HepG2 (cell line): Measurements from ENCODE around the gene GRAP. TPM values are rescaled to one million over a fixed set of nuclear protein-coding genes. Genes with fewer than 3 reads are reported as not detected.

Experiments used
- DMAP1 ChIP-seq: IDR thresholded peaks from 2 replicates; pipeline ENCODE4 v1.6.1; 2016
- HIVEP1 ChIP-seq: sonication (generic); formaldehyde crosslinking; IDR thresholded peaks from 2 replicates; pipeline ENCODE4 v1.4.0; 2020; ENCODE audit warnings: mild to moderate bottlenecking, missing genetic modification reagents
- HNRNPK ChIP-seq: fragments of 200-400 bp; formaldehyde crosslinking; IDR thresholded peaks from 2 replicates; pipeline ENCODE4 v1.6.1; 2018; ENCODE audit warnings: low read length, low read depth, moderate library complexity, mild to moderate bottlenecking; ENCODE audit not compliant: poor library complexity, severe bottlenecking
- HNRNPLL ChIP-seq: fragments of 200-400 bp; formaldehyde crosslinking; IDR thresholded peaks from 2 replicates; pipeline ENCODE4 v1.6.1; 2017; ENCODE audit warnings: mild to moderate bottlenecking, low read depth, low read length; ENCODE audit not compliant: poor library complexity, severe bottlenecking
- MTF1 ChIP-seq: sonication (generic); formaldehyde crosslinking; IDR thresholded peaks from 2 replicates; pipeline ENCODE4 v1.5.0; 2020; ENCODE audit warnings: missing genetic modification reagents
- NAIF1 ChIP-seq: sonication (generic); formaldehyde crosslinking; IDR thresholded peaks from 2 replicates; pipeline ENCODE4 v1.5.0; 2020; ENCODE audit warnings: mild to moderate bottlenecking, missing genetic modification reagents, borderline replicate concordance
- NCOA2 ChIP-seq: sonication (generic); formaldehyde crosslinking; IDR thresholded peaks from 2 replicates; pipeline ENCODE4 v1.8.0; 2022; ENCODE audit warnings: inconsistent platforms
- NRL ChIP-seq: sonication (generic); formaldehyde crosslinking; IDR thresholded peaks from 2 replicates; pipeline ENCODE4 v1.5.0; 2020; ENCODE audit warnings: missing genetic modification reagents, mild to moderate bottlenecking, moderate library complexity, borderline replicate concordance
- RFXAP ChIP-seq: sonication (generic); formaldehyde crosslinking; IDR thresholded peaks from 2 replicates; pipeline ENCODE4 v1.4.0; 2020; ENCODE audit warnings: missing genetic modification reagents, borderline replicate concordance
- RXRA ChIP-seq: sonication (generic); formaldehyde crosslinking; IDR thresholded peaks from 2 replicates; pipeline ENCODE4 v1.5.1; 2020; ENCODE audit warnings: missing genetic modification reagents
- SP1 ChIP-seq, 2 experiments: fragments of 450-650 bp in 1 of 2; sonication (generic) in 1 of 2; formaldehyde crosslinking in 1 of 2; IDR thresholded peaks; 2 replicates each; pipeline versions ENCODE4 v1.4.0 to v1.6.1; 2016 to 2020; ENCODE audit warnings: missing genetic modification reagents in 1 of 2
- YEATS4 ChIP-seq: sonication (generic); formaldehyde crosslinking; IDR thresholded peaks from 2 replicates; pipeline ENCODE4 v1.4.0; 2020; ENCODE audit warnings: missing genetic modification reagents, borderline replicate concordance
- ZNF160 ChIP-seq: sonication (generic); formaldehyde crosslinking; IDR thresholded peaks from 2 replicates; pipeline ENCODE4 v1.8.0; 2022; ENCODE audit warnings: mild to moderate bottlenecking, inconsistent platforms, missing genetic modification reagents
- ZNF543 ChIP-seq: sonication (generic); formaldehyde crosslinking; IDR thresholded peaks from 2 replicates; pipeline ENCODE4 v1.4.0; 2020; ENCODE audit warnings: mild to moderate bottlenecking, missing genetic modification reagents
- ZNF556 ChIP-seq: sonication (generic); formaldehyde crosslinking; IDR thresholded peaks from 2 replicates; pipeline ENCODE4 v1.4.0; 2020; ENCODE audit warnings: mild to moderate bottlenecking, missing genetic modification reagents, borderline replicate concordance
- ZNF558 ChIP-seq: sonication (generic); formaldehyde crosslinking; IDR thresholded peaks from 2 replicates; pipeline ENCODE4 v1.9.0; 2022; ENCODE audit warnings: mild to moderate bottlenecking, missing genetic modification reagents, borderline replicate concordance
- ZNF713 ChIP-seq: sonication (generic); formaldehyde crosslinking; IDR thresholded peaks from 2 replicates; pipeline ENCODE4 v1.4.0; 2020; ENCODE audit warnings: mild to moderate bottlenecking, missing genetic modification reagents
- ZNF768 ChIP-seq: sonication (generic); formaldehyde crosslinking; IDR thresholded peaks from 2 replicates; pipeline ENCODE4 v1.4.0; 2020; ENCODE audit warnings: missing genetic modification reagents
- polyA plus RNA-seq, 8 experiments: library from polyadenylated mRNA; depleted of rRNA in 3 of 8; stranded (reverse) in 7 of 8; unstranded in 1 of 8; fragments of >200 nt; fragmentation: Illumina TruSeq in 4 of 8; extraction: Trizol in 4 of 8; gene quantifications; 2 replicates each; pipeline versions ENCODE4 v1.2.1 to v1.2.3, GENCODE V29; 2011 to 2016; ENCODE audit warnings: low read depth in 4 of 8, missing spikeins in 1 of 8, mixed read lengths in 1 of 8; ENCODE audit not compliant: insufficient read depth in 1 of 8
- total RNA-seq, 5 experiments: library from RNA; depleted of rRNA; stranded (reverse); fragments of >200 nt; fragmentation: Illumina TruSeq; extraction: Trizol; gene quantifications; 2 replicates each; pipeline ENCODE4 v1.2.3, GENCODE V29; 2016; ENCODE audit warnings: low read depth in 1 of 5
- TF ChIP-seq, protein P1 (sequence below): conservative IDR thresholded peaks from 2 replicates; pipeline ENCODE4 v1.6.1; 2018; ENCODE audit warnings: missing genetic modification reagents
- TF ChIP-seq, protein P2 (sequence below): sonication (generic); formaldehyde crosslinking; IDR thresholded peaks from 2 replicates; pipeline ENCODE4 v1.9.0; 2021; ENCODE audit warnings: missing genetic modification reagents, mild to moderate bottlenecking, borderline replicate concordance
- TF ChIP-seq, protein P3 (sequence below): sonication (generic); formaldehyde crosslinking; IDR thresholded peaks from 2 replicates; pipeline ENCODE4 v1.5.0; 2020; ENCODE audit warnings: mild to moderate bottlenecking, missing genetic modification reagents, borderline replicate concordance

Gene GRAP
- total and polyA plus RNA-seq, 2 of the 13 experiments (the other 11 are each of a cell fraction or from before 2014, with no cell fraction given) = 0.77 to 1.7 TPM

DNA sequence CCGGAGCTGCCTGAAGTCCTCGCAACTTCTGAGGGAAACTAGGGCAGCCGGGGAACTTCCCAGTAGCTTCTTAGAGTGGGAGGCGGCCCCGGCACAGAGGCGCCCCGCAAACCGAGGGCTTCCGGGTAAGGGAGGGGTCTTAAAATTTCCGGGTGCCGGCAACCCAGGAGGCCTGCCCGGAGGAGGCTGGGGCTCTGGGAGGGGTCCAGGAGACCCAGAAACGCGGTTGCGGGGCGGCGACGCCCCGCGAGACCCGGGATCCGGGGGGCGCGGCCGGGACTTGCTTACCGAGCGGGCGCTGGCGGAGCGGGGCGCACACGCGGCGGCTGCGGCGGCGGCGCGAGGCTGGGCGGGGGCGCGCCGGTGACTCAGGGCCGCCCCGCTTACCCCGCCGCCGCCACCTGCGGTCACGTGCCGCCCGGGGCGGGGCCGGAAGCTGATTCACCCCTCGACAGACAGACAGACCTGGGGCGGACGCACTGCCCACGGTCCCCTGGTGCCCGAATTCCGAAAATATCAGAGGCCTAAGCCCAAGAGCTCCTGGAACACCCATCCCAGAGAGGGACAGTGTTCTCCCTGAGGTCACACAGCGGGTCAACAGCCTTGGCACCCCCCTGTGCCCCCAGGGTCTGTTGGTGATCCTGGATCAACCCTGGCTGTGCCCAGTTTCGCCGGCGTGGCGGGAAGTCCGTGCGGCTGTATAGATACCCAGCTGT, 42.2 kb downstream of the GRAP start, which contains the start of gene FAM83G (continued):
- TF ChIP-seq, protein P1, sequence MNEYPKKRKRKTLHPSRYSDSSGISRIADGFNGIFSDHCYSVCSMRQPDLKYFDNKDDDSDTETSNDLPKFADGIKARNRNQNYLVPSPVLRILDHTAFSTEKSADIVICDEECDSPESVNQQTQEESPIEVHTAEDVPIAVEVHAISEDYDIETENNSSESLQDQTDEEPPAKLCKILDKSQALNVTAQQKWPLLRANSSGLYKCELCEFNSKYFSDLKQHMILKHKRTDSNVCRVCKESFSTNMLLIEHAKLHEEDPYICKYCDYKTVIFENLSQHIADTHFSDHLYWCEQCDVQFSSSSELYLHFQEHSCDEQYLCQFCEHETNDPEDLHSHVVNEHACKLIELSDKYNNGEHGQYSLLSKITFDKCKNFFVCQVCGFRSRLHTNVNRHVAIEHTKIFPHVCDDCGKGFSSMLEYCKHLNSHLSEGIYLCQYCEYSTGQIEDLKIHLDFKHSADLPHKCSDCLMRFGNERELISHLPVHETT (CRISPR knock-in tag) = no peak; the same call in 1 of the 2 replicates
- no peak for TF ChIP-seq HNRNPK
- TF ChIP-seq SP1 (IDR thresholded peaks at IDR 0.05) = no peak
- no peak for TF ChIP-seq SP1 (CRISPR knock-in tag; IDR thresholded peaks at IDR 0.05)
- TF ChIP-seq, protein P2, sequence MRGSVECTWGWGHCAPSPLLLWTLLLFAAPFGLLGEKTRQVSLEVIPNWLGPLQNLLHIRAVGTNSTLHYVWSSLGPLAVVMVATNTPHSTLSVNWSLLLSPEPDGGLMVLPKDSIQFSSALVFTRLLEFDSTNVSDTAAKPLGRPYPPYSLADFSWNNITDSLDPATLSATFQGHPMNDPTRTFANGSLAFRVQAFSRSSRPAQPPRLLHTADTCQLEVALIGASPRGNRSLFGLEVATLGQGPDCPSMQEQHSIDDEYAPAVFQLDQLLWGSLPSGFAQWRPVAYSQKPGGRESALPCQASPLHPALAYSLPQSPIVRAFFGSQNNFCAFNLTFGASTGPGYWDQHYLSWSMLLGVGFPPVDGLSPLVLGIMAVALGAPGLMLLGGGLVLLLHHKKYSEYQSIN = no peak
- TF ChIP-seq NRL = 0 out of 2 replicates have a peak, but pooled peaks have one; percentile 13
- no peak for TF ChIP-seq NCOA2 (CRISPR knock-in tag)
- TF ChIP-seq RFXAP (CRISPR knock-in tag) = no peak
- peak; percentile 33; the same call in 1 of the 2 replicates for TF ChIP-seq HIVEP1
- peak; percentile 62; the same call in 1 of the 2 replicates for TF ChIP-seq ZNF556 (CRISPR knock-in tag)
- no peak; the same call in 1 of the 2 replicates for TF ChIP-seq RXRA (CRISPR knock-in tag)
- peak; percentile 98 for TF ChIP-seq ZNF768
- TF ChIP-seq YEATS4 (CRISPR knock-in tag) = peak; percentile 72; the same call in 1 of the 2 replicates
- TF ChIP-seq MTF1 (CRISPR knock-in tag) = no peak
- TF ChIP-seq ZNF160 (CRISPR knock-in tag) = no peak
- TF ChIP-seq ZNF543 (CRISPR knock-in tag) = peak; percentile 51; the same call in 1 of the 2 replicates
- TF ChIP-seq DMAP1 = 0 out of 2 replicates have a peak, but pooled peaks have one; percentile 29
- peak; percentile 32 for TF ChIP-seq HNRNPLL
- TF ChIP-seq ZNF558 (CRISPR knock-in tag) = 0 out of 2 replicates have a peak, but pooled peaks have one; percentile 61
- TF ChIP-seq ZNF713 (CRISPR knock-in tag) = no peak
- TF ChIP-seq NAIF1 (CRISPR knock-in tag) = no peak
- TF ChIP-seq, protein P3, sequence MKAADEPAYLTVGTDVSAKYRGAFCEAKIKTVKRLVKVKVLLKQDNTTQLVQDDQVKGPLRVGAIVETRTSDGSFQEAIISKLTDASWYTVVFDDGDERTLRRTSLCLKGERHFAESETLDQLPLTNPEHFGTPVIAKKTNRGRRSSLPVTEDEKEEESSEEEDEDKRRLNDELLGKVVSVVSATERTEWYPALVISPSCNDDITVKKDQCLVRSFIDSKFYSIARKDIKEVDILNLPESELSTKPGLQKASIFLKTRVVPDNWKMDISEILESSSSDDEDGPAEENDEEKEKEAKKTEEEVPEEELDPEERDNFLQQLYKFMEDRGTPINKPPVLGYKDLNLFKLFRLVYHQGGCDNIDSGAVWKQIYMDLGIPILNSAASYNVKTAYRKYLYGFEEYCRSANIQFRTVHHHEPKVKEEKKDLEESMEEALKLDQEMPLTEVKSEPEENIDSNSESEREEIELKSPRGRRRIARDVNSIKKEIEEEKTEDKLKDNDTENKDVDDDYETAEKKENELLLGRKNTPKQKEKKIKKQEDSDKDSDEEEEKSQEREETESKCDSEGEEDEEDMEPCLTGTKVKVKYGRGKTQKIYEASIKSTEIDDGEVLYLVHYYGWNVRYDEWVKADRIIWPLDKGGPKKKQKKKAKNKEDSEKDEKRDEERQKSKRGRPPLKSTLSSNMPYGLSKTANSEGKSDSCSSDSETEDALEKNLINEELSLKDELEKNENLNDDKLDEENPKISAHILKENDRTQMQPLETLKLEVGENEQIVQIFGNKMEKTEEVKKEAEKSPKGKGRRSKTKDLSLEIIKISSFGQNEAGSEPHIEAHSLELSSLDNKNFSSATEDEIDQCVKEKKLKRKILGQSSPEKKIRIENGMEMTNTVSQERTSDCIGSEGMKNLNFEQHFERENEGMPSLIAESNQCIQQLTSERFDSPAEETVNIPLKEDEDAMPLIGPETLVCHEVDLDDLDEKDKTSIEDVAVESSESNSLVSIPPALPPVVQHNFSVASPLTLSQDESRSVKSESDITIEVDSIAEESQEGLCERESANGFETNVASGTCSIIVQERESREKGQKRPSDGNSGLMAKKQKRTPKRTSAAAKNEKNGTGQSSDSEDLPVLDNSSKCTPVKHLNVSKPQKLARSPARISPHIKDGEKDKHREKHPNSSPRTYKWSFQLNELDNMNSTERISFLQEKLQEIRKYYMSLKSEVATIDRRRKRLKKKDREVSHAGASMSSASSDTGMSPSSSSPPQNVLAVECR (CRISPR knock-in tag) = peak; percentile 71; the same call in 1 of the 2 replicates
